Left ventricle myocardium superior (tissue), 1 donor: ENCODE measurements around the gene NECTIN2. TPM values are rescaled to one million over a fixed set of nuclear protein-coding genes. Genes with fewer than 3 reads are reported as not detected.
"Not testable (repeated sequence)": the region's sequence is repeated elsewhere in the genome, so short reads cannot be mapped to it uniquely, and the experiment has no call there.

Experiments used
- ATAC-seq: fragments of 200-7000 bp; cut with Tn5 transposase; one replicate; pipeline ENCODE4 v1.9.1; 2020; ENCODE audit warnings: mild to moderate bottlenecking, moderate library complexity
- DNase-seq: peaks from one replicate; pipeline ENCODE4 v3.0.0-alpha.2; 2020
- intact Hi-C: fragments of 100-400 bp; cut with micrococcal nuclease; formaldehyde crosslinking; loops from one replicate; pipeline ENCODE4 v1.11.0; 2022
- total RNA-seq: library from RNA; stranded (reverse); fragmentation: NEBNext Ultra II Directional; extraction: Animal tissue kit (Norgen Biotek cat#: 25700); gene quantifications from one replicate; pipeline ENCODE4 v1.2.1, GENCODE V29; 2021
- donor health status: DM: no; HTN: yes; CAD: no; lungs with severe emphysema.

NECTIN2 gene
- total RNA-seq, 1 donor from 2014 or later = 35.4 TPM

DNA sequence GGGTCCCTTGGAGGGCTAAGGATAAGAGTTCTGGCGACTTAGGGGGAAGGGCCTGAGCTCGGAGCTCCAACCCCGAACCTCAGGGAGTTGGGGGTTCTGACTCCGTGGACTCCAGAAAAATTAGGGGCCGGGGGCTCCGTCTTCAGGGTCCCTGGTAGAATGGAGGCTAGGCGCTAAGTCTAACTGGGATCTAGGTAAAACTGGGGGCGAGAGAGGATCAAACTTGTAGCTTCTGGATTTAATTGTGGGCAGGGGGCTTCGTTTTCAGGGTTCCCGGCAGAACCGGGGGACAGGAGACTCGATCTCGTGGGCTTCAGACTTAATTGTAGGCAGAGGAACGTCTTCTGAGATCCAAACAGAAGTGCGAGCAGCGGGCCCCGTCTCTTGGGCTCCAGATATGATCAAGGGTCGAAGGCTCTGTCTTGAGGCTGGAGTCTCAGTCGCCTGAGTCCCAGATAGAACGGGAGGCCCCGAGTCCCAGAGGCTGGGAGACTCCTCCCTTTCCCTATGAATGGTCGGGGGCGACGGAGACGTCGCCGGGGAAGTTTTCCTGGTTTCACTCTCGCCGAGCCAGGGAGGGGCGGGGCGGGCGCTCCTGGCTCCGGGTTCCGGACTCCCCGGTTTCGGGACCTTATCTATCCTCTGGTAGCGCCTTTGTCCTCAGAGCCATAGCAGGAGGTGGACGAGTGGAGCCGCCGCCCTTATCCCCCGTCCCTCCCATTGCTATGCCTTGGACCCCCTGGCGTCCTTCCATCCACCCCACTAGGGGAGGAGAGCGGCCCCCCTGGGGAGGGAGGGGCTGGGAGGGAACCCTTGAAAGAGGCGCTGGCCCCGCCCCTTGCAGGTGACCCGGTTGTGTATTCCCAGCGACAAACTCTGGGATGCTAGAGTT is 1.3 kb downstream of the NECTIN2 start:
- DNase-seq = peak; percentile 81
- ATAC-seq = peak; percentile 2
- intact Hi-C loops = no loop called here

DNA sequence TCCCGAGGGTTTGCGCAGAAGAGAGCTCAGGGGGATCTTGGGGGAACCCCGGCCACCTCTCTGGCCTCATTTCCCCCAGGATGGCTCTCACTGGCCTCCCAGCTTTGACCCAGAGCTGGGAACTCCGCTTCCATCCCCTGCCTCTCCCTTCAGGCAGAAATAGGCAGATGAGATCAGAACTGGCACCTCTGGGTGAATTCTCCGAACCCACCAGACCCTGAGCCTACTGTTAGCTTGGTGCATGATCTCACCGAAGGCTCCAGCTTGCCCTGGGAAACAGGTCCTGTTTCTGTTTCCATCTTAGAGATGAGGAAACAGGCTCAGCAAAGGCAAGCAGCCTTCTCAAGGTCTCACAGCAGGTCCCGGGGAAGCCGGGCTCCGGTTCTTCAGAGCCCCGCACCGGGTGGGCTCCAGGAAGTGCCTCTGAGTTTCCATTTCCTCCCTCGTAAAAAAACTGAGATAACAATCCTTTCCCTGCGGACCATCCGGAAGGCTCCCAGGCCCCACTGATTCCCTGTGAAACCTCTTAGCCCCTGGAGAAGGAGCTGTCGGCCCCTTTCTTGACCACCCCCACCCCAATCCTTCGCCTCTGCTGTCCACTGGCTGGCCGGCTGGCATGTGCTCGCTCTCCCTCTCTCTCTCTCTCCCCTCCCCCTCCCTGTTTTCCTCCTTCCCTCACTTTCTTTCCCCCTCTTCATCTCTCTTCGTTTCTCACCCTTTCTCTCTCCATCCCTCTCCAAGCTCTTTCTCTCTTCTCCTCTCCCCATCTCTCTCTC is 2.1 kb downstream of the NECTIN2 start:
- no peak for DNase-seq

DNA sequence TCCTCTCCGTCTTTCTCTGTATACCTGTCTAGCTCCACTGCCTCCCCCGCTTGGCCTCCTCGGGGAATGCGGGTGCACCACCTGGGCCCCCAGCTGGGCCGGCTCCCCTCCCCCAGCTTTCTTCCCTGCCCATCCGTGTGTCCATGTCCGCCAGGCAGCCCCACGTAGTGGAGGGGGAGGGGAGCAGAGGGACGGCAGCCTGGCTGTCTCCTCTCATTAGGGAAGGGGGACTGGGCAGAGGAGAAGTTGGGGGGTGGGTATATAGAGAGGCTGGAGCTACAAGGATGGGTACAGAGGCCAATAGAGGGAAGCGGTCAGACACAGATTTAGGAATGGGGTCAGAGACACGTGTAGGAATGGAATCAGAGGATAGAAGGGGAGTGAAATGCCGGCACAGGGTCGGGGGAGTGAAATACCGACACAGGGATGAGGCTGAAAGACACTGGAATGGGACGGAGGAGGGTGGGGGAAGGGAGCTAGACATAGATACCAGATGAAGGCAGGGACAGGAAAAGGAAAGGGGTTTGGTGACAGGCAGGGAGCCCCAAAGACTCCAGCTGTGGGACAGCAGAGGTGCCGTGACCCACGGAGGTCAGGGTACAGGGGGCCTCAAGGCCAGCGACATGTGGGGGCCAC is 2.8 kb downstream of the NECTIN2 start:
- ATAC-seq = no peak
- intact Hi-C loops = no loop called here
- peak; percentile 43 for DNase-seq

More for the DNA sequence above, 2.1 kb downstream of the NECTIN2 start:
- intact Hi-C loops = no loop called here
- ATAC-seq = no peak

DNA sequence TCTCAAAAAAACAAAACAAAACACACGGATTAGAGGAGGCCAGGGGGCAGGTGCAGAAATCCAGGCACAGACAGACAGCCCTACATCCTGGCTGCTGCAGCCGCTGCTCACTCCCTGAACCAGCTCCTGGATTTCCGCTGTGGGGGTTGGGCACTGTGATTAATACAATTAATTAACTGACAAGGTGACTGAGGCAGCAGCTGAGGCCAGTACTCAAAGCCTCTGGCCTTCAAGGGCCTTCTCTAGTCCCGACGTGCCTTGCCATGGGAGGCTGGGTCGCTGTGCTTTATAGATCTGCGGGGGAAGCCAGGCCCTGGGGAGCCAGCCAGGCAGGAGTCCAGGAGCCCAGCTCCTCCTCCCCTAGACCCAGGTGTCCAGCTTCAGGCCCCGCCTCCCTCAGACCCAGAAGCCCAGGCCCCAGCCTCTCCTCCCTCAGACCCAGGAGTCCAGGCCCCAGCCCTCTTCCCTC is 4.6 kb downstream of the NECTIN2 start:
- ATAC-seq = no peak
- no peak for DNase-seq

DNA sequence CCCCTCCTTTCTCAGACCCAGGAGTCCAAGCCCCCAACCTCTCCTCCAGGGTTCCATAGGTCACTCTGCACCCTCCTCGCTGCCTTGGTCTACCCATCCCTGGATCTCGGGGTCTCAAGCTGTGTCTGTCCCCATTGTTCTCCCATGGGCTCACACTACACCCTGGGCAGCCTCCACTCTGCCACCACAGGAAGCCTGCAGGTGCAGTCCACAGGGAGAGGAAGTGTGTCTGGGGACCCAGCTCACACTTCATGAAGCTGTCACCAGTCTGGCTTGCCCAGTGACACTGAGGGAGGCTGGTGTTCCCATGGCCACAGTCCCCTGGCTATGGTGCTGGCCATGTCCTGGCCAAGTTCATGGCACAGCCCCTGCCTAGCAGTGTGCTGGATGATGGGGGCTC is 5.3 kb downstream of the NECTIN2 start:
- no peak for ATAC-seq
- DNase-seq = no peak
- intact Hi-C loops = no loop called here

More for the DNA sequence above, 4.6 kb downstream of the NECTIN2 start:
- intact Hi-C loops = no loop called here

DNA sequence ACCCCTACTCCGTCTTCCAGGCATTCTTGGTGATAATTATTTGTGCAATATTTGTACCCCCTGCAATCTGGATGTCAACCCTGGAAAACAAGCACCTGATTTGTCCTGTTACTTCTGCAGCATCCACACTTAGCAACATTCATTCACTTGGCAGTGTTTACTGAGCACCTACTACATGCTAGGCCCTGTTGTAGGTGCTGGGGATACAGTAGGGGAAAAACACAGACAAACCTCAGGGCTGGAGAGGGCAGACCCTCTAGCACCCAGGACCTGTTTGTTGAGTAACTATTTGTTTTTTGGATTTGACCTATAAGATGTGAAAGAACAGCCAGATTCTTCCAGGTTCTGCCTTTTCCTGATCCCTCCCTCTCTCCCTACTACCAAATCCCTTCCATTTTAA is 9.5 kb downstream of the NECTIN2 start:
- DNase-seq (no peak), ATAC-seq (no peak)
- intact Hi-C loops = no loop called here

DNA sequence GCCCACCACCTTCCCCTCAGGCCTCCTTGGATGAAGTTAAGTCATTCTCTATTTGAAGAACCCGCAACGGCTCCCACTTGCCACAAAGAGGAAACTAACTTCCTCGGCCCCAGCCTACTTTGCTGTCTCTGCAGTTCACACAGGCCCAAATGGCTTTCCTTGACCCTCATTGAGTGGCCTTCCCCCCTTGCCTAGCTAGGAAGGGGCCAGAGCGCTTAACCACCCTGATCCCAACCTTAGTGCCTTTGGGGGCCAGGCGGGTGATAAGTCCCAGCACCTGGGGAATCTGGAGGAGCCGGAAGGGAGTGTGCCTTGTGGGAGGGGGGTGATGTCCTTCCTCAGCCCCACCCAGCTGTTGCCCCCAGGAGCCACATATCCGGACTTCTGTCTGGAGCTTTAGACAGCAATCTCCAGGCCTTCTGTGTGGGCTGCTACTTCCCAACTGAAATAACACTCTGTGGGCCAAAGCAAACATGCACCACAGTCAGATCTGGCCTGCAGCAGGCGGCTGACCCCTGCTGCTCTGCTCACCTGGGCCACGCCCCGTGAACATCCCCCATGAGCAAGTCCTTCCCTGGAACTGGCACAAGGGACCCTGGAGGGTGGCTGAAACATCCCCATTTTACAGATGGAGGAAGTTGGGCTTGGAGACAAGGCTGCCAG is 10.5 kb downstream of the NECTIN2 start:
- intact Hi-C loops = no loop called here
- peak; percentile 44 for ATAC-seq
- DNase-seq = no peak

DNA sequence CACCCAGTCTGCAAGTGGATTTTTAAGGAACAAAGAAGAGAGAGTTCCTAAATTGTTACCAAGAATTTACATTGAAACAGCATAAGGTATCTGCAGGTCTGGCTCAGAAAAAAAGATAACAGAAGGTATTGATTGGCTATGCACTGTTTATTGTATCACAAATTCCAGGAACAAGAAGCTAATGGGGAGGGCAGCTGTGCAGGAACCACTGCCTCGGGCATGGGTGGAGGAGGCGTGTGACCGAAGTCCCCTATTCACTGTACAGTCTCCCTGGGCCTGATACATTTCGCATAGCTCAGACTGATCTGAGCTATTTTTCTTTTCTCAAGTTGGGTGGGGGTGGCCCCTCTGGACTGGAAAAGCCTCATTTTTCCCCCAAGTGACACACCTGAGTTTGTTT is 11.7 kb downstream of the NECTIN2 start:
- no peak for DNase-seq
- no peak for ATAC-seq
- intact Hi-C loops = no loop called here

DNA sequence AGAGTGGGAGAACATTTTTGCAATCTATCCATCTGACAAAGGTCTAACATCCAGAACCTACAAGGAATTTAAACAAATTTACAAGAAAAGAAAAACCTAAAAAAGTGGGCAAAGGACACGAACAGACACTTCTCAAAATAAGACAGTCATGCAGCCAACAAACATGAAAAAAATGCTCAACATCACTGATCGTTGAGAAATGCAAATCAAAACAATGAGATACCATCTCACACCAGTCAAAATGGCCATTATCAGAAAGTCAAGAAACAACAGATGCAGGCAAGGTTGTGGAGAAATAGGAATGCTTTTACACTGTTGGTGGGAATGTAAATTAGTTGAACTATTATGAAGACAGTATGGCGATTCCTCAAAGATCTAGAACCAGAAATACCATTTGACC is 15.5 kb downstream of the NECTIN2 start:
- DNase-seq, ATAC-seq, intact Hi-C loops: not testable (repeated sequence)

DNA sequence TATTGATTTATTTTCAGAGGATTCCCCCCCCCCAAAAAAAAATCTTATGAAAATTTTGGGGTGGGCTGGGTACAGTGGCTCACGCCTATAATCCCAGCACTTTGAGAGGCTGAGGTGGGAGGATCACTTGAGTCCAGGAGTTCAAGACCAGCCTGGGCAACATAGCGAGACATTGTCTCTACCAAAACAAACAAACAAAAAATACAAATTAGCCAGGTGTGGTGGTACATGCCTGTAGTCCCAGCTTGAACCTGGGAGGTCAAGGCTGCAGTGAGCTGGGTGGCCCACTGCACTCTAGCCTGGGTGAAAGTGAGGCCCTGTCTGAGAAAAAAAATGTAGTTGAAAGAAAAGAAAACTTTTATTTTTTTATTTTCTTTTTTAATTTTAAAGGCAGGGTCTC is 17.9 kb downstream of the NECTIN2 start:
- ATAC-seq (no peak), DNase-seq (no peak)
- intact Hi-C loops = no loop called here

DNA sequence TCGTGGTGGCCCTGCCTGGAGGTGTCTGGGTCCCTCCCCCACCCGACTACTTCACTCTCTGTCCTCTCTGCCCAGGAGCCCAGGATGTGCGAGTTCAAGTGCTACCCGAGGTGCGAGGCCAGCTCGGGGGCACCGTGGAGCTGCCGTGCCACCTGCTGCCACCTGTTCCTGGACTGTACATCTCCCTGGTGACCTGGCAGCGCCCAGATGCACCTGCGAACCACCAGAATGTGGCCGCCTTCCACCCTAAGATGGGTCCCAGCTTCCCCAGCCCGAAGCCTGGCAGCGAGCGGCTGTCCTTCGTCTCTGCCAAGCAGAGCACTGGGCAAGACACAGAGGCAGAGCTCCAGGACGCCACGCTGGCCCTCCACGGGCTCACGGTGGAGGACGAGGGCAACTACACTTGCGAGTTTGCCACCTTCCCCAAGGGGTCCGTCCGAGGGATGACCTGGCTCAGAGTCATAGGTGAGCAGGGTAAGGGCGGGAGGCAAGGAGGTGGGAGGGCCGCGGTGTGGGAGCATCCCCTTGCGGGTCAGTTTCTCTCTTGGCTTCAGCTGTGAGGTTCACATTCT is 19.2 kb downstream of the NECTIN2 start:
- ATAC-seq = no peak
- DNase-seq = no peak
- intact Hi-C loops = no loop called here

DNA sequence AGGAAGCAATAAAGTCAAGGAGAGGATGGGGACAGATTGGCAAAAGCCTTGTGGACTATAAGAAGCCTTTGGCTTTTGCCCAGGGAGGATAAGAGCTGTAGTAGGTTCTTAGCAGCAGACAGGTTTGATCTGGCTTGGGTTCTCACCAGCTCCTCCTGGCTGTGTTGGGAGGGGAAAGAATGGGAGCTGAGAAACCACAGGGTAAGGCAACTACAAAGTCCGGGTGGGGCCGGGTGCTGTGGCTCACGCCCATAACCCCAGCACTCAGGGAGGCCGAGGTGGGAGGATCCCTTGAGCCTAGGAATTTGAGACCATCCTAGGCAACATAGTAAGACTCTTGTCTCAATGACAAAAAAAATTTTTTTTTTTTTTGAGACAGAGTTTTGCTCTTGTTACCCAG is 20.6 kb downstream of the NECTIN2 start:
- intact Hi-C loops = no loop called here
- DNase-seq (no peak), ATAC-seq (no peak)

DNA sequence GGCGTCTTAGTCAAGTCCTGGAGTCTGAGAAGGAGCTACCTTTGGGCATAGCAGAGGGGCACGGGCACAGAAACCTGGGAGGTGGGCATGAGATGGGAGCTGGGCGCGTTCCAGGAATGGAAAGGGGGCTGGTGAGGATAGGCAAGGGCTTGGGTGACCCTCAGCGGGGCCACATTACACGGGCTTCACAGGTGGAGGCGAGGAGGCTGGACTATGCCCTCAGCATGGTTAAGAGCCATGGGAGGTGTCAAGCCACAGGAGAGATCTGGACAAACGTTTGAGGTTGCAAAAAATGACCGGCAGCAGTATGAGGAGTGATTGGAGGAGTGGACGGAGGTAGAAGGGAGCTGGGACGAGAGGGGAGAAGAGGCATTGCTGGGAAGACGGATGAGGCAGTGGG is 21.5 kb downstream of the NECTIN2 start:
- no peak for ATAC-seq
- intact Hi-C loops = no loop called here
- no peak for DNase-seq

DNA sequence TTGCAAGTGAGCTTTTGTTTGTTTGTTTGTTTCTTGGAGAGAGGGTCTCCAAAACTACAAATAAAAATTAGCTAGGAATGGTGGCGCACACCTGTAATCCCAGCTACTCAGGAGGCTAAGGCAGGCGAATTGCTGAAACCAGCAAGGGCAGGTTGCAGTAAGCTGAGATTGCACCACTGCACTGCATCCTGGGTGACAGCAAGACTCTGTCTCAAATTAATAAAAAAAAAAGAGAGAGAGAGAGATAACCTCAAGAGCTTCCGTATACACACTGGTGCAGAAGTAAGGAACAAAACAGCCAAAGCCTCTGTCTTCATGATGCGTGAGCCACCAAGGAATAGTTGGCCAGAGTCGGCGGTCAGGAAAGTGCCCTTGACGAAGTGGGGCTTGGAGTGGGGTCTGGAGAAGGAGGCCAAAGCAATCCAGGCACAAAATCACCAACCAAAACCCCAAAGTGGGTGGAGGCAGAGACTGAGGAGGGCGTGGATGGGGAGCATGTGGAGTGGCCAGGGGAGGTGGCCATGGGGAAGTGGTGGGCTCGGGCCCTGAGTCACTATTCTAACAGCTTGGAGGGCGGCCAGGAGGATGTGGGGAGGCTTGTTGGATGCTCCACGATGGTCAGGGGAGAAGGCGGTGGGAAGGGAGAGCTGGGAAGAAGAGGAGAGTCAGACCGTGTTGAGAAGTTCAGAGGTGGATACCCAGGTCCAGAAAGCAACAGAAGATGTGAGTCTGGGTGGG is 23.8 kb downstream of the NECTIN2 start:
- ATAC-seq = peak; percentile 41
- no peak for DNase-seq
- intact Hi-C loops = no loop called here

DNA sequence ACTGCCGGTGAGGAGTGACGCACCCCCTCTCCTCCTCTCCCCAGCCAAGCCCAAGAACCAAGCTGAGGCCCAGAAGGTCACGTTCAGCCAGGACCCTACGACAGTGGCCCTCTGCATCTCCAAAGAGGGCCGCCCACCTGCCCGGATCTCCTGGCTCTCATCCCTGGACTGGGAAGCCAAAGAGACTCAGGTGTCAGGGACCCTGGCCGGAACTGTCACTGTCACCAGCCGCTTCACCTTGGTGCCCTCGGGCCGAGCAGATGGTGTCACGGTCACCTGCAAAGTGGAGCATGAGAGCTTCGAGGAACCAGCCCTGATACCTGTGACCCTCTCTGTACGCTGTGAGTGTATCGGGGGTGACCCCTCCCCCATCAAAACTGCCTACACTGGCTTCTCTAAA is 25.7 kb downstream of the NECTIN2 start:
- intact Hi-C loops = no loop called here
- DNase-seq (no peak), ATAC-seq (no peak)

DNA sequence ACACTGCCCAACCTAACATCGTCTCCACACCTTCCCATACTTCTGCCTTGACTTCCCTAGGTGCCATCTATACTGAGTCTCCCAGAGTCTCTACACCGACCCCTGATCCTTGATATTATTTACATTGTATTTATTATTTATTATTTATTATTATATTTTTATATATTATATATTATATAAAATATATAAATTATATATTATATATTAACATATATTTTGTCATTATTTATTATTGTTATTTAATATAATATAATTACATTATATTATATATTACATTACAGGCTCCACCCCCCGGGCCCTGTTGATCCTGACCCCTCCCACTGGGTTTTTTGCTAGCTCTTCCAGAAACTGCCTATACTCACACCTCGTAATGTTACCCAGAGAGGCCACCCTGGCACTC is 26.6 kb downstream of the NECTIN2 start:
- ATAC-seq (no peak), DNase-seq (no peak)
- intact Hi-C loops = no loop called here

DNA sequence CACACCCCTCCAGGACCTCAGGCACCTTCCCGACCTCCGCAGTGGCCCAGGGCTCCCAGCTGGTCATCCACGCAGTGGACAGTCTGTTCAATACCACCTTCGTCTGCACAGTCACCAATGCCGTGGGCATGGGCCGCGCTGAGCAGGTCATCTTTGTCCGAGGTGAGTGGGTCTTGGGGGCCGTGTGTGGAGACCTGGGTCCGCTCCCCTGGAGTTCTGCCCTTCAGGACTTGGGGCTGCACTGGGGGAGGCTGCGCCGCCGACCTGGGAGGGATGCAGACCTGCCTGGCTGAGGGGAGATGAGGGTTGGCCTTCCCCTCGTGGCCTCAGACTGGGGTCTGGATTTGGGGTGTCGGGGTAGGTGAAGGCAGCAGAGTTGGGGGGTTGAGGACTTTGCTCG is 28.2 kb downstream of the NECTIN2 start:
- DNase-seq = no peak
- ATAC-seq = no peak
- intact Hi-C loops = no loop called here

DNA sequence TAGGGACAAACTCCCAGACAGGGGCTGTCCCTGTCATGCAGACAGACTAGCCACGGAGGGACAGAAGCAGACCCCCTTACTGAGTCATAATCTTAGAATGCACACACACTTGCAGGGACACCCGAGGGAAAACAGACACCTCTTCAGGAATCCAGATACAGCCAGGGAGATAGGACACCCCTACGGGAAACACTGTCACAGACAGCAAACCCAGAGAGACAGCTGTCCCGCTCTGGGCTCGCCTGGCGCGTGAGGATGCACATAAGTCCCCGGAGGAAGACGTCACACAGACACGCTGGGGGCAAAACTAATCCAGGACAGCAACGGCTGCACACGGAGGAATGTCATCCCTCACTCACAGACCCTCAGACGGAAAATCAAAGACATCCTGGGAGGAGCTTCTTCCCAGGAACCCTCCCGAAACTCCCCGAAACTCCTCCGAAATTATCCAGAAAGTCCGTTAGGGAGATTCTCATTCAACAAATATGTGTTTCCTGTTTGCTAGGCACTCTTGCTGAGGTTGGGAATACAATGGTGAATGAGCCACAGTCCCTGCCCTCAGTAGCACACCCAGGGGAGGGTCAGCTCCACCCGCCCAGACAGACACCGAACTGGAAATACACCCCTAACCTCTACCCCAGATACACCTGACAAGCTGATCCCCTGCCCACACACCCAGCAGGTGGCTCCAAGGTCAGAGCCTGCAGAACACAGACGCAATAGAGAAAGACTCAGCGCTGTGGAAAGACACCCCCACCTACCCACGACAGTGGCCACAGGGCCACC is 29.8 kb downstream of the NECTIN2 start:
- peak; percentile 14 for ATAC-seq
- intact Hi-C loops = no loop called here
- DNase-seq = no peak
